NCI-H2107 treated with DMSO at 0.1 percent for 48 hours (cell line): ENCODE measurements around the gene HOXB3.

Experiments used
- DNase-seq: peaks from one replicate; lab custom pipeline; 2025; ENCODE audit not compliant: unreplicated experiment; lab: John Stamatoyannopoulos, UW

The HOXB3 gene

DNA sequence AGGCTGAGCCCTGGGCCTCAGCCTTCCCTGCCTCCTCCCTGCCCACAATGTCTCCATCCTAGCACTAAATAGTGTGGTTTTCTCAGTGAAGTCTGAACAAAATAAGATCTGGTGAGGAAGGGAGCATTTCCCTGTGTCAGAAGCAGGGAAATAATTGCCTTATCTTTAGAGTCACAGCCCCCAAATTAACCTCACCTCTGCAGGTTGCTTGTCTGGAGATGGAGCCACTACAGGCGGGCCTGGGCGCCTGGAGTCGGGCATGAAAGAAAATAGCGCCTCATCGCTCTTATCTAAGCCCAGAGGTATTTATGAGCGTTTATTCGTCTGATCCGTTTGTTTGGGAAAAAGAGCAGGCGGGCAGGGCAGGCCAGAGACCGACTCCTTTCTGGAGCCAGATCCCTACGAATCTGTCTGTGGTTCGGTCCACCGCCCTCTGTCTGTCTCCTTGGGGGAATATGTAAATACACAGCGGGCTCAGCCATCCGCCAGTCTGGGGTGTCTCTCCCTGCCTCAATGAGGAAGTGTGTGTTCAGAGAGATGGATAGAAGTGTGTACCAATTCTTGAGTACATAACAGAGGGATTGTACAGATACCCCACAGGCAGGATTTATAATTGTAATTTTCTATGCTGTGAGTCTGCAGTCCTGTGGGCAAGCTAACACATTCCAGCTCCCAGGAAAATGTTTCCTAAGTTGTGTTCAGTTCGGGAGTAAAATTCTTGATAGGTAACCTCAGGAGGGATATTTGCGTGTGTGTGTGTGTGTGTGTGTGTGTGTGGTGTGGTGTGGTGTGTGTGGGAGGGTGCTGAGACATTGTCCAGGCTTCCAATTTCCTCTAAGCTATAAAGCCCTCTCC is 10.4 kb upstream of the HOXB3 start:
- no peak for DNase-seq

- DNase-seq, result no peak
These were observed 9.3 kb upstream of the HOXB3 start for GRCh38 chr17:48599354-48599753.

DNA sequence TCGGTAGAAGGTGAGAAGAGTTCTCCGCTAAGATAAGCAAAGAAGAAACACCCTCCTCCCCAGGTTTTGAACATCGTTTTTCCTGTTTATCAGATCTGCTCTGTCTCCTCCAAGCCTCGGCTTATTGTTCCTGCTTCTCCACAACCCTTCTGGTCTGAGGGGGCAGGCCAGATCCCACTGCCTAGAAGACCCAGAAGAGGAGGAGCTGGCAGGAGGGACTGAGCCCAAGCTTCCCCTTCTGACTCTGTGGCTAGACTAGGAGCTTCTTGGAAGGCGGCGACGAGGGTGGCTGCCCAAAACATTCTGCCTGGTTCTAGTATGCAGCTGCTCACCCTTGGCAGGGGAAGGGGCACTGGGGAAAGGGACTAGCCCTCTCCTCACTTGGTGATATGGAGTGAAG is 8.7 kb upstream of the HOXB3 start:
- no peak for DNase-seq

GRCh38 chr17:48597778-48598631 is 8.0 kb upstream of the HOXB3 start:
- no peak for DNase-seq

DNA sequence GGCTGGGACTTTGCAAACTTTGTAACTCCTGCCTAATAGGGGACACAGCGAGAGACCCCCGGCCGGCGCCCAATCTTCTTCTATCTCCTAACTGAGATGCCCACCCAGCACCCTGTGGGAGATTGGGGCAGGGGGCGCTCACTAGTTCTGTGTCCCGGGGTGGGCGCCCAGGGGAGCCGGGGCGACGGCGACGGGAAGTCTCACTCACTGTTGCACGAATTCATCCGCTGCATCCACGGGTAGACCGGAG is 7.4 kb upstream of the HOXB3 start:
- no peak for DNase-seq

DNA sequence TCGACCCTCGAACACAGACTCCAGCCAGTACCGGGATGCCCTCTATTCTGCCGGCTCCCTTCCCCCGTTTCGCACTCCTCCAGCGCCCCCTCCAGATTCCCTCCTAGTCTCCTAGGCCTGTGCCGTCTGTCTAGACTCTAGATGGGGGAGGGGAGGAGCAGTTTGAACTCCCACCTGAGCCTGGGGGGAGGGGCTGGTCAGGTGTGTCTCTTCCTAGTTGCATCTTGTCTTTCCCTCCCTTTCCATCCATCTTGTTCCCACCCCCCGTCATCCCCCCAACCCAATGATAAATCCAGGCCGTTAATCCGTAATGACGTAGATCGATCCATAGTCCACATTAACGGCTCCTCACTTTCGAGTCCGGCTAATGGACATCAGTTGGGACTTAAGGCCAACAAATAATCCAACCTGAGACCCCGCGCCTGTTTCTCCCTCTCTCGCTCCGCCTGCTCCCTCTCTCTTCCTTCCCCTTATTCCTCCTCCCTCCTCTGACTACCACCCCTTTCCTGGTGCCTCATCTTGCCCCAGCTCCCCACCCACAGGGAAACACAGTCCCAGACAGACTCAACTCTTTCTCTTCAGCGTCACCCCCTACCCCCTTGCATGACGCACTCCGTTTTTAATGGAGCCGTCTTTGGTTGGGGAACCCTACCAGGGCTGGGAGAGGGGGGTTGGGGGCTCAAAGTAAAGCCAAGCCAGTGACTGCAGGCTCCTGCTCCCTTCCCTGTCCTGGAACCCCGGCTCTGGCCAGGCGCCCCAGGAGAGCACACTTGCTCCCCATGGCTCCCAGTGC is 6.9 kb upstream of the HOXB3 start:
- no peak for DNase-seq

- no peak for DNase-seq
These were observed 6.1 kb upstream of the HOXB3 start for GRCh38 chr17:48596000-48596734.

DNA sequence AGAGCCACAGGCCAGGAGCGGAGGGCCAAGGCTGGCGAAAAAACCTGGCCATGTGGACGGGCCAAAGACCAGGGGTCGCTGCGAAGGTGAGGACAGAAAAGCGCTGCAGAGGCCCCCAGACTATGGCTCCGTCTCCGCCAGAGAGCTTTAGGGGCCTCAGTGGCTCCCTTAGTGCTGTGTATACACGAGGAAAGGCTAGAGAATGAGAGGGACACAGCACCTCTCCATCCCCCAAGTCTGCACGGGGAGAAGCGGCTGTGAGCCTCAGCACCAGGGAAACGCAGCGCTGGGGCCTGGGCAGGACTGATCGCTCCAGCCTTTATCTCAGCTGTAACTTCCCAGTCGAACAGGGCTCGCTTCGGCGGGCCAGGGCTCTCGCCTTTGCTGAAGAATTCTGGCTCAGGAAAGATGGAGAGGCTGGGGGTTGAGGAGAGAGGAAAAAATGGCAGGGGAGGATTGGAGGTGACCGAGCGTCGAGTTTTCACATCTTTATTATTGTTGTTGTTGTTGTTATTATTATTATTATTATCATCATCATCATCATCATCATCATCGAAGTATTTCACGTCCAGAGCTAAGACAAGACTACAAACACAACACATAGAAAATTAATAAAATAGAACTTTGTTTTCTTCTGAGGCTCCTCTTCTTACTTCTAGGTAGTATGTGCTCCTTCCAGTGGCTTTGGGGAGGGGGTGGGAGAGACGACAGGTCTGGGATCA is 5.4 kb upstream of the HOXB3 start:
- no peak for DNase-seq

- DNase-seq, result no peak
These were observed 4.7 kb upstream of the HOXB3 start for GRCh38 chr17:48594538-48595277.

- DNase-seq, result peak; percentile 93
These were observed 3.9 kb upstream of the HOXB3 start for GRCh38 chr17:48593840-48594537.

DNA sequence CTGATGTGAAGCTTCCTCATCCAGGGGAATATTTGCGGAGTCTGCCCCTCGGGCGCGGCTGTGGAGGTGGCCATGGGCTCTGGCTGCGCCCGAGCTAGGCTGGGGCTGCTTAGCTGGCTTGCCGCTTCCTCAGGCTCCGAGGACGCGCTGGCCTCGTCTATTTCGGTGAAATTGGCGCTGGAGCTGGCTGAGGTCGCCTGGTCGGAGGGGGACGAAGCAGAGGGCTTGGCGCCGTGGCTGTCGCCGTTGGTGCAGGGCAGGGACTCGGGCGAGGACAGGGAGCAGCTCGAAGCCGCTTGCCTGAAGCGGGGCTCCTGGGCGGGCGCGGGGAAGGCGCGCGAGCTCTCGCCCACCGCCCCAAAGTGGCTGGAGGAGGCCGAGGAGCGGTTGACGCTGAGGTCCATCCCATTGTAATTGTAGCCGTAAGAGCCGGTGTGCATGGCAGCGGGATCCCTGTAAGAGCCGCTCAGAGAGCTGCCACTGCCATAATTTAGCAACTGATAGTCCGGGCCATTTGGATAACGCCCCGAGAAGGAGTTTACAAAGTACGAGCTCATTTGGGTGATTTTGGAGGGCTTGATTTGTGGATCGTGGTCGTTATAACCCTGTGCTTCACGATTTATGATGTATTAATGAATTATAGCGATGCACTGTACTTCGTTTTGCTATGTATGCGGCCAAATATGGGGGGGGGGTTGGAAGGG is 3.2 kb upstream of the HOXB3 start, which contains the start of gene HOXB5:
HOXB5 (minus strand) TSS at position 654 of the 704 bp plus-strand sequence; CDS start at position 557, 97 bp downstream.
- DNase-seq, result no peak

DNA sequence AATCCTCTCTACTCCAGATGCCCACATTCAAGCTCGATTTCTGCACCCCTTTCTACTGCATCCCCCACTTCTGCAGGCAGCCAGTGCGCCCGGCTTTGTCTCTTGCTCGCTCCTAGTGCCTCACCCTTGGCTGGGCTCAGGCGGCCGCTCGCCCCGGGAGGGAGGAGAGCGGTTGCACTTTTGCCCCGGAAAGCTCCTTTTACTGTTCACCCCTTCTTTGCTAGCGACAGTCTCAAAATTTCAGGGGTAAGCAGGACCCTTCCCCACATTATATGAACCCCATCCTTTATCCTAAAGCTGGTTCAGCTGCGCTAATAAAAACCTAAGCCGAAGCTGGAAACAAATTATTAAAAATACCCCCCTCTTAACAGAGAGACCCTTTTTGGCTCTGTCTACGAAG is 2.5 kb upstream of the HOXB3 start:
- no peak for DNase-seq

GRCh38 chr17:48592057-48592514 is 2.0 kb upstream of the HOXB3 start:
- no peak for DNase-seq

- no peak for DNase-seq
These were observed 1.4 kb upstream of the HOXB3 start for GRCh38 chr17:48591255-48592056.

GRCh38 chr17:48590607-48591161 is 643 bp upstream of the HOXB3 start:
- no peak for DNase-seq

DNA sequence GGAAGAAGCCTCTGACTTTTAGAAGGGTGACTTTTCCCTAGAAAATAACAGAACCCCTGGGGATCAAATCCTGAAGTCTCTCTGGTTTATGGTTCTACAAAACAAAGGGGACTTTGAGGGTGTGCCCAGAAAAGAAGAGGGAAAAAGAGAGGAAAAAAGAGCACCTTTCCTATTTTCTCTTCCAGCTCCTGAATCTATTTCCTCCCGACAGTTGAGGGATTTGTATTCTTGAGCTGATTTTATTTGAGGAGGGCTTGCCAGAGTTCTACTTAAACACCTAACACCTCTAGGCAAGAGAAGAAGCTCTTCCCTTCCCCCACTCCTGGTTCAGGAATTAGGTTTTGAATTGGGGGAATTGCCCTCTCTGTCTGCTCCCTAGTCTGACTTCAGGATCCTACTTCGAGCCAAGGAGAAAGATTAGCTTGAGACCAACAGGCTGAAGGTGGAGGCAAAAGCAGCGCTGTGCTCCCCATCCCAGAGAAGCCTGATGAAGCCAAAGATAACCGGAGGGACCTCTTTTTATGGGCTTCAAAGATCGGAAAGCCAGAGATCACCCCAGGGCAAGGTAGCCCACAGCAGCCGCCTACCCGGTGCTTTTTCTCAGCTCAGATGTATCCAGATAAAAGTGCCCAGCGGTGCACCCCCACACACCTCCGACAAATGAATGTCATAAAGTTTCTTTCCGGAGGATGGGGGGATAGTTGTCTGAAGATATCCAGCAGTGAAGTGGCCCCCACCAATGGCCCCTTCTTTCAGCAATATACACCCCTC is 796 bp downstream of the HOXB3 start:
- peak; percentile 73 for DNase-seq
